Measurements from ENCODE around the gene ETS1.
A peak's percentile ranks its signal among the peaks of the same experiment; 100 is the strongest.

Gene ETS1

GRCh38 chr11:128498721-128499245 lies 88.6 kb downstream of the ETS1 start:
- DNase-seq: no peak

DNA sequence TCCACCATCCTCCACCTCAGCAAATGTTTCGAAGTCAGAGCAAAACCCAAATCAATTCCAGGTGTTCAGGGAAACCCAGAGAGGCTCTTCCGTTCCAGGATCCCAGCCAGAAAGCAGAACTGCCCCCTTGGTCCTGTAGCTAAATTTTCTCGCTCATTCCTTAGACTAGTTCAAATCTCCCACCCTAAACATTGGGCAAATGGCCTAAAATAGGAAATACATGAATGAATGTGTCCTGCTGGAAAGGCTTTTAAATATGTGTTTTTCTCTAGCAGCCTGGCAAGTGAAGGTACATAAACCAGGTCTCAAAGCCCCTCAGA lies 89.6 kb downstream of the ETS1 start:
- no peak for DNase-seq

- no peak for DNase-seq
Measured at GRCh38 chr11:128497061-128497775, 90.1 kb downstream of the ETS1 start.

- no peak for DNase-seq
Measured at GRCh38 chr11:128496692-128497060, 90.7 kb downstream of the ETS1 start.

- DNase-seq: no peak
Measured at GRCh38 chr11:128496249-128496648, 91.1 kb downstream of the ETS1 start.

DNA sequence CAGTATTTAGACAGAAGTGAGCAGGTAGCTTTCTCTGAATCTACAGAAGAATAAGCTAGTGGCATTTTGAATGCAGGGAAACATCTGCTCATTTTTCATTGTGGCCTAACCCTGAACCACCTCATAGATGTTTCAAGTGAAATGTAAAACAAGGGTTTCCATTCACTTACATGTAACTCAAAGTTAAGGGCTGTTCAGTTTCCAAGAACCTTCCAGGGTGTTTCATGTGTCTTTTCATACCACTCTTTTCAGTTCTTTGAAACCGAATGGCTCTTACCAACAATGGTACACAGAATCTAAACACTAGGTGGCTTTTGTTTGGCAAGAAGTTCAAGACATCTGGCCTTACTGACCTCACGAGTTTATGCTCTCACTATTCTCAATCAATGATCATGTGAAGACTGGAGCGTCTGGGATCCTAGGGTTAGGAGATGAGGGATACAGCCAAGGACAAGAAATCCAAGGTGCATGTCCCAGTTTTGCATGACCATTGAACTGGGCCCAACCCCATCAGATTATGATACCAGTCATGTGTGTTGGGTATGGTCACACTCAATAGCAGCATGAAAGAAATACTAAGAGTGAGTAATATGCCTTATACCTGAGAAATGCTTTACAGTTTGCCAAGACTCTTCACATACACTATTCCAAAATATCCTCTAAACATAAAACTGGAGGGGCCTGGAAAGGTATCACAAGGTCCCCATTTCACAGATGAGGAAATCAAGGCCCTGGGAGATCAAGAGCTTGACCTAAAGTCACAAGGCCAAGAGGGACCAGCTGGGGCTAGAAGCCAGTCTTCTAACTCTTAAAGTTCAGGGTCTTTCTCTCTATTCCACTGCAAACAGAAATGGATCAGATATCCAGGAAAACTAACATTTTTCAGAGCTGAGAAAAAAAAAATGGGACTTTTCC lies 92.7 kb downstream of the ETS1 start:
- no peak for DNase-seq

DNA sequence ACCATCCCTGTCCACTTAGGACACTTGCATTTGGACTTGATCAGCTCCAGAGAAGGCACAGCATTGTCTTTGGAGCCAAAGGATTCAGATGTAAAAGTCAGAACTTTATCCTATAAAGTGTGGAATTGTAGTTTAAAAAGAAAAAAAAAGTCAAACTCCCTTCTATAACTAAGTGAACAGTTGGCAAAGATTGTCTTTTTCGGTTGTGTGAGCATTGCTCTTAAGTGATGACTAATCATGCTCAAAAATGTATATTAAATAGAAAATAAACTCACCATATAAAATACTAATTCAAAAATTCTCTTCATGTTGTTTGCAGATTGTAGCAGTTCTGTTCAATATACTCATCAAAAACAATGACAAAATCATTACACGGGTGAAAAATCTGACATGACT lies 93.8 kb downstream of the ETS1 start:
- DNase-seq: no peak

DNA sequence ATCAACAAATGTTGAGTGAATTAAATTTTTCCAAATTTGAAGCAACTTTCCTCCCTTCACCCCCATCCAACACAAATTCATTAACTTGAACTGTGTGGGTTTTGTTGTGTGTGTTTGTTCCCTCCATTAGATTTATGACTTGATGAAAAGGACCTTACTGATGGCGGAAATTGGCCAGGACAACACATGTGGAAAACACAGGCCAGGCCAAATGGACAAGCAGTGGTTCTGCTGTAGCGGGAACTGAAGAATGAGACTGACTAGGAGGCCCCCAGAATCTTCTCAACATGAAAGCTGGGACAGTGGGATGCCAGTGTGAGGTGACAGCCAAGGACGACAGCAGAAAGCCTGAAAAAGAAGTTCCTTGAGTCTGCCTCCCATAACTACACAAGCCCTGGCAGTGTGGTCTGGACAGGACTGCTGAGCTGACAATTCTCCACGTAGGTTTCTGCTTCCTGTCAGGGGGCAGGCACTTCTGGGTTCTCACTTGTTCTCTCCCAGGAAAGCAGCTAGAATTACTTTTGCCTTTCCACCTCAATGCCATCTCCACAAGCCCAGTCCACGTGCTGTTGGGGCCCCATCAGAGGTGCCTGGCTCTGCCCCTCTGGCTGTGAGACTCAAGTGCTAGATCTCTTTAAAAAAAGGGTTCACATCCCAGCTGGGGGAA lies 94.3 kb downstream of the ETS1 start:
- DNase-seq: peak; percentile 48

DNA sequence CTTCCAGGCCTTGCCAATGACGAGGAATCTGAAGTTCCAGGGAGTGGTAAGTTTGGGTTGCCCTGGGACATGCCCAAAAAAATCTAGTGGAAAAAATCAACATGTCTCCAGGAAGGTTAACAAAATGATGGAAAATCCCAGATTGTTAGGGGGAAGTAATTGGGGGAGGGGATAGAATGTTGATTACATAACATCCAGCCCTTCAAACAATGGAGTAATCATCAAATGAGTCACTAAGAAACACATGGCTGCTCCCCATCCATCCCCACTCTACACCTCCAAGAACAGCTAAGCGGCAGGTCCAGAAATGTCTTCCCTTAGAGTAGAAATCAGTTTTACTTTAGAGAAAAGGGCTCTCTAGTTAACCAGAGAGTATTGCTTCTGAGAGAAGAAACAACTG lies 94.9 kb downstream of the ETS1 start:
- DNase-seq: no peak

- no peak for DNase-seq
Measured at GRCh38 chr11:128491195-128491936, 96.0 kb downstream of the ETS1 start.

DNA sequence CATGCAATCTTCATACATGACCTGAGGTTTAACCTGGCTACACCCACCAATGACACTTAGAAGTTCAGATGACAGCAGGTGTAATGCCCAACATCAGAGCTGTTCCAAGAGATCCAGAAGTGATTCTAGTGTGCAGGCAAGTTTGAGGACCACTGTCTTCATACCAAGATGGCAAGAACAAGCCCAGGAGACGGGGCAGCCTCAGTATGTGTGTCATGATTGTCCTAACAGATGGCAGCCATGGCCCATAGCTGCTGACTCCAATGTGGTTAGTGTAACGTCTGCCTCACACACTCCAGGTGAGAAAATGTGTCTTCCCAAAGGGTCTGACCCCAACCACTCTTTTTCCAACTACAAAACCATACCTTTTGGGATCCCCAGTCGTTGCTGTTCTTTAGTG lies 97.3 kb downstream of the ETS1 start:
- no peak for DNase-seq

- DNase-seq: no peak
Measured at GRCh38 chr11:128488471-128488870, 98.9 kb downstream of the ETS1 start.

DNA sequence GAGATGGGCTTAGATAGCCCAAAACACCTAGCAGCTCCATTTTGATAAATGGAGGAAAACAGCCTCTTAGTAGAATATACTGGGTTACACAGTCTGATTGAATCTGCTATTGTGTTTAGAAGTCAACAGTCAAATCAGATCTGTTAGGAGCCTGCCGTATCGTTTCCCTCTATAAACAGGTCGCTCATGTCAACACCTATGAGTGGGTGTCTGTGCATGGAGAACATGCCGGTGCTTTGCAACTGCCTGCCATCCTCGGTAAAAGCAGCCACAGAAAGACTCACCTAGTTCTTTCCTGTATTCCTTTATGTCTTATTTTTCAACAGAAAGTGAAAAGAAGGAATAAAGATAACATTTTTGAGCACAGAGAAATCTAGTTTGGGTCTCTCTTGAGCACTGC lies 99.4 kb downstream of the ETS1 start:
- no peak for DNase-seq

GRCh38 chr11:128484172-128484571 lies 103.2 kb downstream of the ETS1 start:
- no peak for DNase-seq

- no peak for DNase-seq
Measured at GRCh38 chr11:128483211-128483788, 104.1 kb downstream of the ETS1 start.

DNA sequence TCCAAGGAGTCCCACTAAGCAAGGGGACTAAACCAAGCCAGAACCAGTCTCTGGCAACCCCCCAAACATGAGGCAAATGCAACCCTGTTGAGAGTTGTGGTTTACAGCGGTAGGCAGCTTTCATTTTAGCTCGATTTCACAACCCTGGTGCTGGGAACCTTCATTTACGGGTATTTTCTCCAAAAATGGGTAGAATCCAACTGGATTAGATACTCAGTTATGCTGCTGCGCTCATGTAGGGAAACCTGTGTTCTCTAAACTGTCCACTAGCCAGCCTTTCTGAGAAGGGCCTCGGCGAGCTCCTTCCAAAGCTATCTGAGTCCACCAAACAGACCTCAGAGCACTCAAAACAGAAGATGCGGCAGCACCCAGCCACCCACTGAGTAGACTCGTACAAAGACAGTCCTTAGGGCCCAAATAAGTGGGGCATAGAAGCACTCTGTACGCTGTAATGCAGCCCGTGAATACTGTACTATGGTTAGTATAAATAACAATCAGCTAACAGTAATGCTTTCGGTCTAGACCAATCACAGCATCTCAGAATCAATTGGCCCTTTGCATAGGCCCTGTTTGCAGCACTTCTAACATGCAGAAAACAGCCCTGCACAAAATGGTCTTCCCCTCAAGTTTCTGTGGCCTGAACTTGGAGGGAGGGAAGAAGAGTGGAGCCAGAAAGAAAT lies 104.7 kb downstream of the ETS1 start:
- DNase-seq: no peak

- DNase-seq: no peak
Measured at GRCh38 chr11:128482092-128482491, 105.3 kb downstream of the ETS1 start.

DNA sequence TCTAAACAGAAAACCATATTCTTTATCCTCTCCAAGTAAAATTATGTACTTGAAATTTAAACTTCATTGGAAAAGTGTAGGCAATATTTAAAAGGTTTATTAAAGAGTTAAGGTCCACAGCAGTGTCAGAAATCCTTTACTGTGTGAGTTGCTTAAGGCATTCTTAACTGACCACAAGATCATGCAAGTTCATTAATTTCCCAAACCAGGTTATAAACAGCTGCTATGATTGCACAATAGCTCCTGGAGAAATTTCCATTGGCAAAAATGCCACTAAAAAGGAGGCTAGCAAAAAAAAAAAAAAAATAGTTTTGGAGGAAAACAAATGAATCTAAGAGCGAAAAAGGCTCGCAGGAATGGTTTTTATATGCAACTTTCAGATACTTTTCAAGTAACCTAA lies 106.2 kb downstream of the ETS1 start:
- DNase-seq: no peak

DNA sequence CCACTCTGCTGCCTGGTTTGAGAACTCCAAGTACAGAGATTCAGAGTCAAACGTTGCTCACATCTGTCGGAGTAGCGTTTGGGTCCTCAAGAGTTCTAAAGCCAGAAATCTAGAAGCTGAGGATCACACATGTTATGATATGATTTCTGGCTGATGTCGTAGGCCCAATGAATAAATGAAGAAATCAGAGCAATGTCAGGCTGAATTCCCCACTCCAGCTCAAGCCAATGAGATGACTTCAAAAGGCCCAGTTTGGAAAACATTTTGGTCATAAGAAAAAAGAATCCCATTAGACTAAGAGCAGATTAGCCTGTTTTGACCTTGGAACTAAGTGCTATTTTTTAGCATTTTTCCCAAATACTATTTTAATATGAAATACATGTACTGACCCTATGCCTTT lies 106.7 kb downstream of the ETS1 start:
- no peak for DNase-seq

DNA sequence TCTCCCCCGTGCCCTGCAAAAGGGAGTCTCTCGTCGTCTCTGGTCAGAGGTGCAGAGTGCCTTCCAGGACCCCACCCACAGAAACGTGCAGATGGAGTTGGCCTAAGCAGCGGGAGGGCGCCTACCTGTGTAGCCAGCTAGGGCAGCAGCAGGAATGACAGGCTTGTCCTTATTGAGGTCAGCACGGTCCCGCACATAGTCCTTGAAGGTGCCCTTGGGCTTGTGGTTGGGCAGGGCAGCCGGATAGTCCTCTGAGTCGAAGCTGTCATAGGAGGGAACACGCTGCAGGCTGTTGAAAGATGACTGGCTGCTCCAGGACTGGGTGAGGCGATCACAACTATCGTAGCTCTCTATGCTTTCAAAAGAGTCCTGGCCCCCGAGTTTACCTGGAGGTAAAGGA lies 107.3 kb downstream of the ETS1 start:
- DNase-seq: no peak

DNA sequence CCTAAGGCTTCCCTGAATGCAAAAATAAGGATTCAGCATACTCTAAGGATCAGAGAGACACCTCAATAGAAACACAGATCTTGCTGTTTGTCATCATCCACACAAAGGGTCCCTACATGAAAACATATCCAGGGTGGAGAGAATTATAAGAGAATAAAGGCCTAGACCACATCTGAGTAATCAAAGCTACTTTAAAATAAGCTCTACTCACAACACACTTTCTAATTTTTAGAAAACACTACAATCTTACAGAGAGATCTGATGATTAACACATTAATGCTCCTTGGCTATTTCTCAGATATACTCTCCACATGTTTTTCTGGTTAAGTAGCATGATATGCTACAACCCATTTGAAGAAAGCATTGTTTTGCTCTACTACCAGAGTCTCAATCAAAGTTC lies 108.2 kb downstream of the ETS1 start:
- DNase-seq: no peak

DNA sequence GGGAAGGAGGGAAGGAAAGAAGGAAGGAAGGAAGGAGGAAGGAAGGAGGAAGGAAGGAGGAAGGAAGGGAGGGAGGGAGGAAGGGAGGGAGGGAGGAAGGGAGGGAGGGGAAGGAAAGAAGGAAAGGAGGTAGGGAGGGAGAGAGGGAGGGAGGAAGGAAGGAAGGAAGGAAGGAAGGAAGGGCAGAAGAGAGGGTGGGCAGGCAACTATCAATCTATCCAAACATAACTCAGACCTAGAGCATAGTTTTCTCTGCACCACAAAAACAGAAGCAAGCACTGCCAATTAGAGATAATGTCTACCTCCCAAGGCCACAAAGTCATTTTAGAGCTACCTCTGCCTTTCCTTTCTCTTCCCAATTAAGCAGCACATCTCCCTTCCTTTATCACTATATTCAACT lies 109.1 kb downstream of the ETS1 start:
- DNase-seq: no peak
